ENCODE data around the gene KRTAP5-5. TPM values are rescaled to one million over a fixed set of nuclear protein-coding genes. Genes with fewer than 3 reads are reported as not detected.

KRTAP5-5 gene
- total RNA-seq, 1 experiment from 2014 or later: not detected

DNA sequence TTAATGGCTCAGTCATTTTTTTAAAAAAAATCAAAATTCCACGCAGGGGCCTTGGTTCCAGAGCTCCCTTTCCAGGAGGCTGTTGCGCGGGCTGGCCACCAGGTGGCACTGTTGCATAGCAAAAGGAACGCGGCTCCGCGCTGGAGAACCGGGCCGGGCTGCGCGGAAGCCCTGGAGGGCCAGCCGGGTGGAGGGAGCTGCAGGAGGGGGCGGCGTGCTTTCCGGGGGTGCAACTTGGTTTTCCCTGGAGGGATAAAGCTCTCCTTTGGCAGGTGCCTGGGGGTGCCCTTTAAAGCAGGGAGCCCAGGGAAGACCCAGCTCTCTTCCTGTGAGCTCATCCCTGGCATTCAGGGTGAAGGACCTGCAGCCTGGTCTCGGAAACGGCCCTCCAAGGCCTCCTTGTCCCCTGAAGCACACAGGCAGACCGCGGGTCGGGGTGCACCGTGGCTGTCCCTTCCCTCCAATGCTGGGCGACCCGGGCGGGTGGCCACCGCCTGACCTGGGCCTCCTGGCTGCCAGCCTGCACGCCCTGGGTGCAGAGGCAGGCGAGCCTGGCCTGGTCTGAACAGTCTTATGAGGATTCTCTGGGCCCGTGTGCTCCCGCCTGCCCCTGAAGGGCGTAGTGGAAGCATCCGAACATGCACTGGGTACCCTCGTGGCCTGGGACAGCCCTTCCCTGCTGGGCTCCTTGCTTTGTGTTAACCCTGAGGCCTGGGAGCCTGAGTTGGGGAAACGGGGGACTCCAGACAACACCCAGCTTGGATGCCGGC, 23.4 kb downstream of the KRTAP5-5 start:
- H3K9me3 ChIP-seq (ENCODE audit: low read length): no peaks in the 10 kb centered on the region
- no peaks in the 10 kb centered on the region for H3K79me2 ChIP-seq (ENCODE audit: low read length)
- H4K20me1 ChIP-seq (ENCODE audit: insufficient read depth, low read depth, low read length): no peaks in the 10 kb centered on the region
- 0 out of 2 replicates have a peak, but pooled peaks cover 3% of the 10 kb centered on the region for H3K27me3 ChIP-seq (ENCODE audit: low read length)
- no peaks in the 10 kb centered on the region for H3K9me2 ChIP-seq (replicated peaks; ENCODE audit: insufficient read depth, low read length)
- no peaks in the 10 kb centered on the region for H3K36me3 ChIP-seq (ENCODE audit: insufficient read depth, low read length)
- no peaks in the 10 kb centered on the region for H3K4me1 ChIP-seq (ENCODE audit: low read length)
- peak; percentile 85 for DNase-seq
- no peak overlapping the region for H3K4me2 ChIP-seq (ENCODE audit: low read depth, low read length, poor library complexity, severe bottlenecking)
- no peak overlapping the region for H3K27ac ChIP-seq (ENCODE audit: low read length)
- H3K4me3 ChIP-seq (ENCODE audit: low read length): no peak overlapping the region
- H2AFZ ChIP-seq (ENCODE audit: low read length): no peak overlapping the region
- no peak overlapping the region for H3K9ac ChIP-seq (ENCODE audit: low read length)

DNA sequence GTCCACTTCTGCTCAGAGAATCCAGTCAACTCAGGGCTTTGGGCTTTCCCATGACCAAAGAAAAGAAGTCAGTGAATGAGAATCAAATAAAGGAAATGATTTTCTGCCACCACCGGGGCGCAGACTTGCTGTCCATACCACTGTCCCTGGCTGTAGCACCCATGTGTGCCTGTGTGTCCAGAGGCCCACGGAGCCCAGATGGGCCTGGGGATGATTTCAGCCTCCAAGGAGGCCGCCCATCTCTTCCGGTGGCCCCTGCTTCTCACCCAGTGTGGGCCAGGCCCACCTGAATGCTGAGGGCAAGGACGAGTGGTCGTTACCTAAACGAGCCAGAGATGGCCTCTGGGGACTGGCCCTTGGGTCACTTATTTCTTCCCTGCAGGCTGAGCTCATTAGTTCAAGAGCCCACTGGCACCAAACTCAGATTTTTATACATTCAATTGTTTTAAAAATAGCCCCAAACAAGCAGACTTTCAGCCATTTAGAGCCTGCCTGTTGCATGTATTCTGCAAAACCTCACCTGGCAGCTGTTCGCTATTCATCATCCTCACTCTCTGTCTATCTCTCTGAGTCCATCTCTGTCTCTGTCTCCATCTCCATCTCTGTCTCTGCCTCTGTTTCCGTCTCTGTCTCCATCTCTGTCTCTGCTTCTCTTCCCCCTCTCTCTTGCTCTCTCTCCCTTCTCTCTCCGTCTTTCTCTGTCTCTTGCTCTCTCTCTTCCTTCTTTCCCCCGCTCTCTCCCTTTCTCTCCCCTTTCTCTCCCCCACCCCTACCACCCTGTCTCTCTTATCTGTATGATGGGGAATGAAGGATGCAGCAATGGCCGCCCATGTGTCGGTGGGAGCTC, 24.2 kb downstream of the KRTAP5-5 start:
- Histone ChIP-seq H3K4me1 (ENCODE audit: low read length) (no peaks in the 10 kb centered on the region), H3K36me3 (ENCODE audit: insufficient read depth, low read length) (no peaks in the 10 kb centered on the region), H3K27me3 (ENCODE audit: low read length) (0 out of 2 replicates have a peak, but pooled peaks cover 3% of the 10 kb centered on the region), H3K27ac (ENCODE audit: low read length) (no peak overlapping the region), H3K9me2 (replicated peaks; ENCODE audit: insufficient read depth, low read length) (no peaks in the 10 kb centered on the region), H2AFZ (ENCODE audit: low read length) (no peak overlapping the region), H3K9ac (ENCODE audit: low read length) (no peak overlapping the region), H3K4me2 (ENCODE audit: low read depth, low read length, poor library complexity, severe bottlenecking) (no peak overlapping the region), H3K4me3 (ENCODE audit: low read length) (no peak overlapping the region), H4K20me1 (ENCODE audit: insufficient read depth, low read depth, low read length) (no peaks in the 10 kb centered on the region), H3K9me3 (ENCODE audit: low read length) (no peaks in the 10 kb centered on the region), H3K79me2 (ENCODE audit: low read length) (no peaks in the 10 kb centered on the region)
- no peak for DNase-seq

DNA sequence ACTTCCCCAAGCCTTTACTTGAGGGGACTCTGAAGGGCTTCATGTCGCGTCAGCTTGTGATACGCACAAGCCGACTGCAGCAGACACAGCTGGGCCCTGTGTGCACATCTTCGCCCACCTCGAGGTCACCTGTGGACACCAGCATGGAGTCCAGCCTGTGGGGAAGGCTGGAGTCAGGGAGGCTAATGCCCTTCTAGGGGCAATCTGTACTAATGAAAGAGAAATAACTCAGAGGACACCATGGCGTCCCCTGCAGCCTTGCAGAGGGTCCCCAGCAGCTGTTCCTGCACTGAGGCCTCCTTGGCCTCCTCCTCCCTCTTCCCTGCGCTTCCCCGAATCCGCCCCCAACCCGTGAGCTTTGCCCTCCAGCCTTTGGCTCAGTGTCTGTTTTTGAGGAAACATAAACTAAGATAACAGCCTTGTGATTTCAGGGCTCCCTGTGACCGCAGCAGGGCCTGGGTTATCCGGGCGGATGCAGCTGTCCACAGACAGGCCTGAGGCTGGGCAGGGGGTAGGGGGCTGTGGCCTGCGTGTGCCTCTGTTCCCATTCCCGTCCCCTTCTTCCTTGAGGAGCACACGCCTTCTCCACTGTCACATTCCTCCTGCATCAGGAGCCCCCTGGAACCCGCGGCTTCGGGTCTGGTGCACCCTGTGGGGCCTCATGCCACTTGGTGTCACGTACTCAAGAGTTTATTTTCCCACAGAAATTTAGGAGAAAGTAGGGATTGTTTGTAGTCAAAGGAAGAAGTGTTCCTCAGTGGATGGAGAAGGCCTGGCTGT, 25.0 kb downstream of the KRTAP5-5 start:
- no peak overlapping the region for H3K9ac ChIP-seq (ENCODE audit: low read length)
- H2AFZ ChIP-seq (ENCODE audit: low read length): no peak overlapping the region
- H3K4me1 ChIP-seq (ENCODE audit: low read length): no peaks in the 10 kb centered on the region
- 0 out of 2 replicates have a peak, but pooled peaks cover 3% of the 10 kb centered on the region for H3K27me3 ChIP-seq (ENCODE audit: low read length)
- H3K79me2 ChIP-seq (ENCODE audit: low read length): no peaks in the 10 kb centered on the region
- no peak overlapping the region for H3K27ac ChIP-seq (ENCODE audit: low read length)
- DNase-seq: no peak
- H3K4me2 ChIP-seq (ENCODE audit: low read depth, low read length, poor library complexity, severe bottlenecking): no peak overlapping the region
- H4K20me1 ChIP-seq (ENCODE audit: insufficient read depth, low read depth, low read length): no peaks in the 10 kb centered on the region
- no peaks in the 10 kb centered on the region for H3K36me3 ChIP-seq (ENCODE audit: insufficient read depth, low read length)
- H3K4me3 ChIP-seq (ENCODE audit: low read length): no peak overlapping the region
- no peaks in the 10 kb centered on the region for H3K9me3 ChIP-seq (ENCODE audit: low read length)
- H3K9me2 ChIP-seq (replicated peaks; ENCODE audit: insufficient read depth, low read length): no peaks in the 10 kb centered on the region

DNA sequence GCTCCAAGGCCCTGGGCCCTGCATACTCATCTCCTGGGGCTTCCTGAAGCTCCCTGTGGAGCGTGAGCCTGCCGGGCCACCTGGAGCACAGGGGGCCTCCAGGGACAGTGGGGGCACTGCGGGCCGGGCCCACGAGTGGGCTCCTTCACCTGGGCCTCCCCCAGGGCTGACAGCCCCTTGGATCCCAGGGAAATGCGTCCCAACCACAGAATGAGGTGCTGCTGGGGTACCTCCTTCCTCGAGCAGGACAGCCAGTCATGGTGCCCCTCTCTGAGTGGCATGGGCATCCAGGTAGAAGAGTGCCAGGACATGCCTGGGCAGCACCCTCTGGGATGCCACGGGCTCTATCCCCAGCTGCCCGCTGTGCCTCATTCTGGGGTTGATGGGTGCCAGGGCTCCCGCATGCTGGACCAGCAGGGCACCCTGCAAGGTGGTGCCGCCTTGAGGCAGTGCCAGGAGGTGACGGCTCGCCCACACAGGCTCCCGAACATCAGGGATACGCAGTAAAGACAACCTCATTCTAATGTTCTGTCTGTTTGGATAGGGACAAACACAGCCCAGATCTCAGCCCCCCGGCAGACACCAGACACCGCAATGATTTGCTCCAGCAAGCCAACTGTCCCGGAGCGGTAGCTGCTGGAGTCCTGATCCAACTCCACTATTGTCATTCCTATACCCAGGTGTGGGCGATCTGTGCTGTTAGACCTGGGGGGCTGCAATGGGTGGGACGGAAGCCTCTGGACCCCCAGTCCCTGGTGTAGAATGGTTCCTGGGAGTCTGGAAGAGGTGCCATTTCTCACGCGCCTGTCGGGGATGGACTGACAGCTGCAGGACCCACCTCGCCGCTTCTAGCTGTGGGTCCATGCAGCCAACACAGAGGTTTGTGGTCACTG, 25.8 kb downstream of the KRTAP5-5 start:
- Histone ChIP-seq H3K9me2 (replicated peaks; ENCODE audit: insufficient read depth, low read length) (no peaks in the 10 kb centered on the region), H3K4me1 (ENCODE audit: low read length) (no peaks in the 10 kb centered on the region), H3K27me3 (ENCODE audit: low read length) (no peaks in the 10 kb centered on the region), H3K79me2 (ENCODE audit: low read length) (no peaks in the 10 kb centered on the region), H4K20me1 (ENCODE audit: insufficient read depth, low read depth, low read length) (no peaks in the 10 kb centered on the region), H3K9ac (ENCODE audit: low read length) (no peak overlapping the region), H3K9me3 (ENCODE audit: low read length) (no peaks in the 10 kb centered on the region), H3K4me2 (ENCODE audit: low read depth, low read length, poor library complexity, severe bottlenecking) (no peak overlapping the region), H3K4me3 (ENCODE audit: low read length) (no peak overlapping the region), H2AFZ (ENCODE audit: low read length) (no peak overlapping the region), H3K27ac (ENCODE audit: low read length) (no peak overlapping the region), H3K36me3 (ENCODE audit: insufficient read depth, low read length) (no peaks in the 10 kb centered on the region)
- no peak for DNase-seq

DNA sequence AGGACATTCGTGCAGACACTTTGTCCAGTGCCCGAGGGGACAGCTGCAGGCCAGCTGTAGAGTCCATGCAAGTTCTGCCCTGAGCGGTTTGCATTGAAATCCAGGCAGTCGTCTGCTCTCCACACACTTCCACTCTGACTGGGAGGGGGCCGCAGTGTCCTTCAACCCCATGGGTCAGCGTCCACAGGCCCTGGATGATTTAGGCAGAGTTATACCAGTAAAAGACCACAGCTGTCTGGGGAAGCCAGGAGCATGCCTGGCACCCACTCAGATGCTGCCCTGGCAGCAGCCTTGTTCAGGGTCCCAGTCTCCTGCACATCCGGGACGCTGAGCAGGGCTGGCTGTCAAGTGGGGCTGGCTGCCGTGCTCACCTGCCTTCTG, 26.5 kb downstream of the KRTAP5-5 start:
- H3K9me3 ChIP-seq (ENCODE audit: low read length): no peaks in the 10 kb centered on the region
- DNase-seq: no peak
- H3K79me2 ChIP-seq (ENCODE audit: low read length): no peaks in the 10 kb centered on the region
- H3K27ac ChIP-seq (ENCODE audit: low read length): no peak overlapping the region
- H3K36me3 ChIP-seq (ENCODE audit: insufficient read depth, low read length): no peaks in the 10 kb centered on the region
- H3K4me2 ChIP-seq (ENCODE audit: low read depth, low read length, poor library complexity, severe bottlenecking): no peak overlapping the region
- H3K4me1 ChIP-seq (ENCODE audit: low read length): no peaks in the 10 kb centered on the region
- H2AFZ ChIP-seq (ENCODE audit: low read length): no peak overlapping the region
- H3K9ac ChIP-seq (ENCODE audit: low read length): no peak overlapping the region
- H3K4me3 ChIP-seq (ENCODE audit: low read length): no peak overlapping the region
- no peaks in the 10 kb centered on the region for H3K9me2 ChIP-seq (replicated peaks; ENCODE audit: insufficient read depth, low read length)
- H3K27me3 ChIP-seq (ENCODE audit: low read length): no peaks in the 10 kb centered on the region
- H4K20me1 ChIP-seq (ENCODE audit: insufficient read depth, low read depth, low read length): no peaks in the 10 kb centered on the region

DNA sequence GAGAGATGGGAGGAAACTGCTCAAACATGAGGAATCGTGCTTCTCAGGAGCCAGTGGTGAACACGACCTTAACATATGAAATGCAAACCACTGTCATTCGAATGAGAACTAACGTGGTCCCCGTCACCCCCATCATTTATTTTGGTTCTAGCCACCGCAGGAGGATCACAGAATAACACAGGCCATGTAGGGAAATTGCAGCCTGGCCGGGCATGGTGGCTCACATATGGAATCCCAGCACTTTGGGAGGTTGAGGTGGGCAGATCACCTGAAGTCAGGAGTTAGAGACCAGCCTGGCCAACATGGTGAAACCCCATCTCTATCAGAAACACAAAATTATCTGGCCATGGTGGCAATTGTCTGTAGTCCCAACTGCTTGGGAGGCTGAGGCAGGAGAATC, 27.1 kb downstream of the KRTAP5-5 start:
- Histone ChIP-seq H3K4me1 (ENCODE audit: low read length) (no peaks in the 10 kb centered on the region), H3K79me2 (ENCODE audit: low read length) (no peaks in the 10 kb centered on the region), H3K9me2 (replicated peaks; ENCODE audit: insufficient read depth, low read length) (no peaks in the 10 kb centered on the region), H3K36me3 (ENCODE audit: insufficient read depth, low read length) (no peaks in the 10 kb centered on the region), H3K4me3 (ENCODE audit: low read length) (no peak overlapping the region), H4K20me1 (ENCODE audit: insufficient read depth, low read depth, low read length) (no peaks in the 10 kb centered on the region), H3K27ac (ENCODE audit: low read length) (no peak overlapping the region), H3K27me3 (ENCODE audit: low read length) (no peaks in the 10 kb centered on the region), H3K9ac (ENCODE audit: low read length) (no peak overlapping the region), H2AFZ (ENCODE audit: low read length) (no peak overlapping the region), H3K9me3 (ENCODE audit: low read length) (no peaks in the 10 kb centered on the region), H3K4me2 (ENCODE audit: low read depth, low read length, poor library complexity, severe bottlenecking) (no peak overlapping the region)
- DNase-seq: no peak

DNA sequence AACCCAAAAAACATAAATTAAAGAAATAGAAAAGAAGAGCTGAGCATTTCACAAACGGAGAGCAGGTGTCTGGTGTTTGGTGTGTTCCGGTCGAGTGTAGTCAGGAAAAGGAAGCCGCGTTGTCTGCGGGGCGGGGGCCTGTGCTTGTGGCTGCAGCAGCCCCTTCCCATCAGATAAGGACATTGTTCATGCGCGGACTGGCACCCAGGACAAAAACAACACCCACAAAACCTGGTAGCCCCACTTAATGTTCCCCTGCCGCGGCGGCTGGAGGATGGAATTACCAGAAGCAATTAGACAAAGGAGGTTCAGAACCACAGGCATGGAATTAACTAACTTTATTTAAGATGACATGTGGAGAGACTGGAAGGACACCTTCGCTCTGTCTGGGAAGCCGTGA, 29.9 kb downstream of the KRTAP5-5 start:
- H3K4me2 ChIP-seq (ENCODE audit: low read depth, low read length, poor library complexity, severe bottlenecking): no peak overlapping the region
- H3K36me3 ChIP-seq (ENCODE audit: insufficient read depth, low read length): no peaks in the 10 kb centered on the region
- no peaks in the 10 kb centered on the region for H3K9me3 ChIP-seq (ENCODE audit: low read length)
- no peaks in the 10 kb centered on the region for H4K20me1 ChIP-seq (ENCODE audit: insufficient read depth, low read depth, low read length)
- no peak overlapping the region for H2AFZ ChIP-seq (ENCODE audit: low read length)
- H3K27ac ChIP-seq (ENCODE audit: low read length): no peak overlapping the region
- no peaks in the 10 kb centered on the region for H3K79me2 ChIP-seq (ENCODE audit: low read length)
- H3K27me3 ChIP-seq (ENCODE audit: low read length): no peaks in the 10 kb centered on the region
- no peak overlapping the region for H3K4me3 ChIP-seq (ENCODE audit: low read length)
- no peak for DNase-seq
- no peaks in the 10 kb centered on the region for H3K4me1 ChIP-seq (ENCODE audit: low read length)
- H3K9ac ChIP-seq (ENCODE audit: low read length): no peak overlapping the region
- no peaks in the 10 kb centered on the region for H3K9me2 ChIP-seq (replicated peaks; ENCODE audit: insufficient read depth, low read length)

All from Karpas-422 (cell line).